RWPE2 (cell line): Measurements from ENCODE around the gene CCDC167.

ENCODE experiments used
- ATAC-seq: fragments of 200-7000 bp; cut with Tn5 transposase; 3 replicates; pipeline ENCODE4 v1.9.1; 2021; ENCODE audit warnings: low read depth
- DNase-seq: peaks from one replicate; pipeline ENCODE4 v3.0.0-alpha.2; 2020; ENCODE audit warnings: low spot score
- H3K27ac ChIP-seq: fragments of 450-650 bp; 2 replicates; pipeline ENCODE4 v1.5.1; 2017; ENCODE audit warnings: mild to moderate bottlenecking; ENCODE audit not compliant: poor library complexity, severe bottlenecking
- H3K27me3 ChIP-seq: fragments of 250-450 bp; sonication (Bioruptor Pico); 2 replicates; pipeline ENCODE4 v1.5.1; 2021; ENCODE audit warnings: mild to moderate bottlenecking, moderate library complexity; ENCODE audit not compliant: insufficient read depth, poor library complexity, severe bottlenecking
- H3K36me3 ChIP-seq: fragments of 250-450 bp; sonication (Bioruptor Pico); 2 replicates; pipeline ENCODE4 v1.5.1; 2020; ENCODE audit warnings: low read depth, mild to moderate bottlenecking, moderate library complexity
- H3K4me1 ChIP-seq: fragments of 250-450 bp; sonication (Bioruptor Pico); 2 replicates; pipeline ENCODE4 v1.5.1; 2021; ENCODE audit warnings: mild to moderate bottlenecking, moderate library complexity; ENCODE audit not compliant: insufficient read depth, poor library complexity, severe bottlenecking
- H3K4me3 ChIP-seq: fragments of 250-450 bp; sonication (Bioruptor Pico); 2 replicates; pipeline ENCODE4 v1.5.1; 2021; ENCODE audit warnings: mild to moderate bottlenecking, moderate library complexity; ENCODE audit not compliant: severe bottlenecking
- H3K9me3 ChIP-seq: fragments of 250-450 bp; sonication (Bioruptor Pico); 2 replicates; pipeline ENCODE4 v1.5.1; 2021; ENCODE audit warnings: mild to moderate bottlenecking, moderate library complexity; ENCODE audit not compliant: severe bottlenecking
- TF ChIP-seq, protein P1 (sequence below): fragments of 450-650 bp; IDR thresholded peaks from one replicate; pipeline ENCODE4 v1.5.1; 2017; ENCODE audit warnings: mild to moderate bottlenecking, moderate library complexity; ENCODE audit not compliant: poor library complexity, severe bottlenecking

Gene CCDC167

DNA sequence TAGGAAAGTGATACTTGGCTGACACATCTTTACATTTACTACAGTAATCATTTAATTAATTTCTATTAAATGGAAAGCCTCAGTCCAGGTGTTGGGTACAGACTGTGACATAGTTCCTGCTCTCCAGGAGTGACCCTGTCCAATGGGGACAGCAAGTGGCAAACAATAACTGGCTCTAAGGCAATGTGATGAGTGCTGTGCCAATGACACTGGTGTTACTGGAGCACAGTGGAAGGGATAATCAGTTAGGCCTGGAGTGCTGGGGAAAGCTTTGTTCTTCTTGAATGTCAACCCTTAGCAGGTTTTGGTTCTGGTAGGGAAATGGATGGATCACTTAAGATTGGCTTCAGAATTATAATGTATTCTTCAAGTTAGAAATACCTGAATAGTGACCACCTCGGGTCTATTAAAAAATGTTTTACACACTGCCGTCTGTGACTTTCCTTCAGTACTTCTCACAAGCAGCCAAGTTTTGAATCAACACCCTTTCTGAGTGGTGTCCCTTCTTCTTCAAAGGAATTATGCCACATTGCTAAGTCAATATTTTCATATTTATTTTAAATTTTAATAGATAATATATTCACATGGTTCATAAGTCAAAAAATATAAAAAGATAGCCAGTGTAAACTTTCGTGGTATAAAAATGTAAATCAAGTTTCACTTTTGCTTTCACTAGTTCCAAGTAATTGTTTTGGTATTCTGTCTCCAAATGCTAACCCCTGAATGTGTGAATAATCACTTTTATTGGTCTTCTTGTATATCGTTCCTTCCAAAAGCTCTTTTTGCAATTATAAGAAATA, 57.1 kb downstream of the CCDC167 start:
- H3K27me3 ChIP-seq = no peaks in the 10 kb centered on the region
- DNase-seq = no peak
- no peak for ATAC-seq
- no peaks in the 10 kb centered on the region for H3K9me3 ChIP-seq
- no peak overlapping the region for H3K4me3 ChIP-seq
- TF ChIP-seq, protein P1, sequence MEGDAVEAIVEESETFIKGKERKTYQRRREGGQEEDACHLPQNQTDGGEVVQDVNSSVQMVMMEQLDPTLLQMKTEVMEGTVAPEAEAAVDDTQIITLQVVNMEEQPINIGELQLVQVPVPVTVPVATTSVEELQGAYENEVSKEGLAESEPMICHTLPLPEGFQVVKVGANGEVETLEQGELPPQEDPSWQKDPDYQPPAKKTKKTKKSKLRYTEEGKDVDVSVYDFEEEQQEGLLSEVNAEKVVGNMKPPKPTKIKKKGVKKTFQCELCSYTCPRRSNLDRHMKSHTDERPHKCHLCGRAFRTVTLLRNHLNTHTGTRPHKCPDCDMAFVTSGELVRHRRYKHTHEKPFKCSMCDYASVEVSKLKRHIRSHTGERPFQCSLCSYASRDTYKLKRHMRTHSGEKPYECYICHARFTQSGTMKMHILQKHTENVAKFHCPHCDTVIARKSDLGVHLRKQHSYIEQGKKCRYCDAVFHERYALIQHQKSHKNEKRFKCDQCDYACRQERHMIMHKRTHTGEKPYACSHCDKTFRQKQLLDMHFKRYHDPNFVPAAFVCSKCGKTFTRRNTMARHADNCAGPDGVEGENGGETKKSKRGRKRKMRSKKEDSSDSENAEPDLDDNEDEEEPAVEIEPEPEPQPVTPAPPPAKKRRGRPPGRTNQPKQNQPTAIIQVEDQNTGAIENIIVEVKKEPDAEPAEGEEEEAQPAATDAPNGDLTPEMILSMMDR = no peak
- no peak overlapping the region for H3K27ac ChIP-seq
- H3K4me1 ChIP-seq = no peaks in the 10 kb centered on the region
- peaks cover 59% of the 10 kb centered on the region for H3K36me3 ChIP-seq

DNA sequence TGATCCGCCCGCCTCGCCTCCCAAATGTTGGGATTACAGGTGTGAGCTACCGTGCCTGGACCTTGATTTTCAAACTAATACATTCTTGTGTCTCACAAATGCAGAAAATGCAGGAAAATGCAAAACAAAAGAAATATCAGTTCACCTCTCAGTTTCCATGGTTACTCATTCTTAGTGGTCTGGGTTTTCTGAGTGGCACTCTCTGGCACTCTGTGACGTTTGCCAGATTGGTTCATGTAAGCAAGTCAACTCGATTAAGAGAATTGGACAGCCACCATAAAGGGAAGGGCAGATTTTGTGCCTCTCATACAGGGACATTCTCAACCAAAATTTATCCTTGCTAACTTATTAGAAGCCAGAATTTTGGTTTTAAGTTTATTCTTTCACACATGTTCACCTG, 58.0 kb downstream of the CCDC167 start:
- Histone ChIP-seq H3K4me1 (no peaks in the 10 kb centered on the region), H3K27ac (no peak overlapping the region), H3K27me3 (no peaks in the 10 kb centered on the region), H3K9me3 (no peaks in the 10 kb centered on the region), H3K4me3 (no peak overlapping the region), H3K36me3 (peaks cover 54% of the 10 kb centered on the region)
- DNase-seq (no peak), ATAC-seq (no peak)
- TF ChIP-seq, protein P1 = no peak

DNA sequence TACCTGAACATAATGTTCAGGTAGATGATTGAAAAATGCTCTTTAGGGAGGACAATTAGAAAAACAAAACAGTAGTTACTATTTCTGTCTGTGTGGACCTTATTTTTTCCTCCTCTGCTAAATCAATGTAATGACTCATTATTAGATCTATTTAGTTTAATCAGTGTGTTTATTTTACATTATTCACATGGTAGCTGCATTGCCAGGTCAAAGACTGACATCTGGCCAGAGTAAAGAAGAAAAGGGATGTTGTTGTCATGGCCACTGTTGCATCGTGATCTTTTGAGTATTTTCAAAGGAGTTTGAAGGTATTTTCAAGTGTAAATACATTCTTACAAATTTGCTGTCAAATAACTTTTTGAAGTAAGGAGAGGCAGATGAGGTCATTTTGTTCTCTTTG, 60.8 kb downstream of the CCDC167 start:
- H3K4me3 ChIP-seq = no peak overlapping the region
- H3K9me3 ChIP-seq = no peaks in the 10 kb centered on the region
- ATAC-seq (no peak), DNase-seq (no peak)
- no peaks in the 10 kb centered on the region for H3K27me3 ChIP-seq
- peaks cover 4% of the 10 kb centered on the region for H3K4me1 ChIP-seq
- no peak overlapping the region for H3K27ac ChIP-seq
- TF ChIP-seq, protein P1 = no peak
- peaks cover 41% of the 10 kb centered on the region for H3K36me3 ChIP-seq

DNA sequence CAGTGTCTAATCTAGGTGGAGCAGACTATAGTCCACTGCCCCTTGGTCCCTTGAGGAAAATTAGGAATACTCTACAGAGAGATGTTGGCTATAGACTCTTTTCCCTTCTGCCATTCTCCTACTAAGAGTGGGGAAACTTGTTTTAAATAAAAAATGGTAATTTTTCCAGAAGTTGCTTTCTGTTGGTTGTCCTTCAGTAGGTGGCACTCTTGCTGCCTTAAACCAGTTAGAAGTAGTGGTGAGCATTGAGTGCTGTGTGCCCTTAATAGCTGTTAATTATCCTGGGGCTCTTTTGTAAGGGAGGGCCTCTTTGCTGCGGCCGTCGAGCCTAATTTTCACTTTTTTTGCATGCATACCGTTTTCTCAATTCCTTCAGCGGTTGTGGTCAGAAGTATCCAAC, 63.9 kb downstream of the CCDC167 start:
- no peak overlapping the region for H3K27ac ChIP-seq
- no peaks in the 10 kb centered on the region for H3K9me3 ChIP-seq
- no peak overlapping the region for H3K4me3 ChIP-seq
- H3K27me3 ChIP-seq = no peaks in the 10 kb centered on the region
- H3K4me1 ChIP-seq = peaks cover 4% of the 10 kb centered on the region
- TF ChIP-seq, protein P1 = no peak
- DNase-seq (no peak), ATAC-seq (no peak)
- peaks cover 29% of the 10 kb centered on the region for H3K36me3 ChIP-seq

- TF ChIP-seq, protein P1 = no peak
- H3K27ac ChIP-seq = no peak overlapping the region
- H3K4me1 ChIP-seq = peaks cover 4% of the 10 kb centered on the region
- ATAC-seq (no peak), DNase-seq (no peak)
- H3K4me3 ChIP-seq = no peak overlapping the region
- peaks cover 29% of the 10 kb centered on the region for H3K36me3 ChIP-seq
- H3K9me3 ChIP-seq = no peaks in the 10 kb centered on the region
- H3K27me3 ChIP-seq = no peaks in the 10 kb centered on the region
Observed at GRCh38 chr6:37435373-37435772, 64.3 kb downstream of the CCDC167 start.
